CD4-positive, alpha-beta T cell treated with Interleukin-17A for 1 hour (primary cell): Measurements from ENCODE around the gene CLCA2.

ENCODE experiments used
- DNase-seq: peaks from one replicate; pipeline ENCODE4 v3.0.0-alpha.2; 2020

CLCA2 gene

DNA sequence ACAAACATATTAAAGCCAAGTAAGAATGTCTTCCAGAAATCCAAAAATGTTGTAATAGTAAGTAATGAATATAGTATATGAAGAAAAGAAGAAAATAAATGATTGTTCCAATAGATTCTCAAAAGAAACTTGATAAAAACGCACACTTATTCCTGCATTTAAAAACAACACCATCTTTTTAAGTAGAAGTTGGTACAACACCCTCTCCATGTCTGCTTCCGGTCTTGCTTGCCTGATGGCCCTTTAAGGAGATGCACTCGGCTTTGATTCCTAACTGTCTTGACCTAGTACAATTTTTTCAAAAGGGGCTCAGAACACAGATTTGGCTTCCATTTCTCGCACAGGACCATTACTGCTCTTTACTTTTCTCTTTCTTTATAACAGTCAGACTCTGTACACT, 53.7 kb downstream of the CLCA2 start:
- DNase-seq = no peak

GRCh38 chr1:86478416-86479156, 54.6 kb downstream of the CLCA2 start:
- DNase-seq = no peak

- DNase-seq = no peak
These were observed 58.0 kb downstream of the CLCA2 start for GRCh38 chr1:86481966-86482365.

GRCh38 chr1:86487131-86487810, 63.3 kb downstream of the CLCA2 start:
- no peak for DNase-seq

DNA sequence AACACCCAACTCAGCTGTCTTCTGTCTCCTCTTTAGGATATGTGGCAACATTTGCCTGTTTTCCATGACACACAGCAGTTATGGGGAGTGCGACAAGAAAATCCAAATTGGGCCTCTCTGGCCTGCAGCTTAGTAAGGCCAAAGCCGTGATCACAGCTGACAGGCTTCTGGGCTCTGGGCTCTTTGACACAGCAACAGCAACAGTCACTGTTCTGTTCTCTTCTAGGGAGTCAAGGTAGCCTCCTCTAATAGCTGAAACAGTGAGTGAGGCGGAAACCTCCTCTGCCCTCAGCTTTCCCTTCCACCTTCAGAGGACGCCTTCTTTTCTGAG, 63.8 kb downstream of the CLCA2 start:
- DNase-seq = no peak

GRCh38 chr1:86489242-86489878, 65.4 kb downstream of the CLCA2 start:
- DNase-seq = no peak

- DNase-seq = no peak
These were observed 67.4 kb downstream of the CLCA2 start for GRCh38 chr1:86491171-86491950.

- no peak for DNase-seq
These were observed 74.3 kb downstream of the CLCA2 start for GRCh38 chr1:86498281-86498680.

DNA sequence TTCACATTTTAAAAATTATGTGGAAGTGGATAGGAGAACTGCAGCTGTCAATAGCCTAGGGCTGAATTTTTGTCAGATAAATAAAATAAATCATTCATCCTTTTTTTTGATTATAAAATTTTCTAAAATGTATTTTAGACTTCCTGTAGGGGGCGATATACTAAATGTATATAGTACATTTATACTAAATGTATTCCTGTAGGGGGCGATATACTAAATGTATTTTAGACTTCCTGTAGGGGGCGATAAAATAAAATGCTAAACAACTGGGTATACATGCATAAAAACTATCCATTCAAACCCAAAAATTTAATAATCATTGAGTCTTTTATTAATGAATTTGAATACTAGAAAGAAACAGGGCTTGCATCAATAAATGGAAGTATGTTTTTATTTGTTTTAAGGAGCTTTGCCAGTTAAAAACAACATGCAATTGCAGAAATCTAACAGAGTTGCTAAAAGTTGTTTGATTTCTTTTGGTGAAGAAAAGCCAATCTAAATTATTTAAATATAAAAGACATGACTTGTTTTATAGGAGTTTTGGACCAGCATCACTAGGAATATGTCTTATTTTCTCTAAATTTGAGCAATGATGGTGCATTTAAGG, 76.1 kb downstream of the CLCA2 start:
- peak; percentile 77 for DNase-seq

- DNase-seq = no peak
These were observed 76.7 kb downstream of the CLCA2 start for GRCh38 chr1:86500714-86501113.

GRCh38 chr1:86502125-86502646, 78.2 kb downstream of the CLCA2 start:
- peak; percentile 77 for DNase-seq

DNA sequence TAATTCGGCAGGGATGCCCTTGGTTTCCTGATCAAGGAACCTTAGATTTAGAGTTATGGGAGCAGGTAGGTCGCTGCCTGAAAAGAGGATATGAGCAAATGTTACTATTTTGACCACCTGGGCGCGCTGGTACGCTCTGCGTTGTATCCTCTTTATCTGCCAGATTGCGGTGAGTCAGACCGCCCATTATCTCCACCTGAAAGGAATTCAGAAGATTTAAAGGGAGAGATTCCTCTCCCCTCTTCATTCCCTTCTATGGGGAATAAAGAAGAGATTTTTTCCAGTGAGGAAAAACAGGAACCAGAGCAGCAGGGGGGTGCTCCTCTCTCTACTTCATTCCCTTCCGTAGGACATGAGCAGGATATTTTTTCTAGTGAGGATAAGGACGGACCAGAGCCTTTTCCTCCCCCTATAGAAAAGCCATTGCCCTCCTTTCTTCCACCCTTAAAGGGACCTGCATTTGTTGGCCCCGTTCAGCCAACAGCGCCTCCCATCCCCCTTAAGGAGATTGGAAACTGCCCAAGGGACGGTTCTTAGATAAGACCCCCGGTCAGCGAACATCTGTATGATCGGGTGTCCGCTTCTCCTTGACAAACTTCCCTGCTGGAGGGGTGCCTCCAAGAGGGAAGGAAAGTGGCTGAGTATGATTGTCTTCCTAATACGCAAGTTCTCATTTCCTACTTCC, 78.9 kb downstream of the CLCA2 start:
- peak; percentile 27 for DNase-seq

- no peak for DNase-seq
These were observed 79.6 kb downstream of the CLCA2 start for GRCh38 chr1:86503406-86504136.

DNA sequence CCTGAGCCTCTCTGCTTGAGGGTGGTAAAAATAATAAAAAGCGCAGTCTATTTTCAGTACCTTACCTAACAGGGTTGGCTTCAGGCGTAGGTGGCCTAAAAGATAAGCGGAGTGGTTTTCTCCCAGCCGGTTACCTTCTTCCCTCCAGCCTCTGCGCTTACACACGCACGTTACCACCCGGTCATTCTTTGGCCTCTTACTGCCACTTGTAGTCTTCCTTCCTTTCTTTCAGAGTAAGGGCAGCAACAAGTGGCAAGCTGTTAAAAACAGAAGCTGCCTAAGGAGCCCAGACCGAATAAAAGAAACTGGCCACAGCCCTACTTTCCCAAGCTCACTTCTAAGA, 80.1 kb downstream of the CLCA2 start:
- DNase-seq = no peak

GRCh38 chr1:86504895-86505563, 81.1 kb downstream of the CLCA2 start:
- no peak for DNase-seq

DNA sequence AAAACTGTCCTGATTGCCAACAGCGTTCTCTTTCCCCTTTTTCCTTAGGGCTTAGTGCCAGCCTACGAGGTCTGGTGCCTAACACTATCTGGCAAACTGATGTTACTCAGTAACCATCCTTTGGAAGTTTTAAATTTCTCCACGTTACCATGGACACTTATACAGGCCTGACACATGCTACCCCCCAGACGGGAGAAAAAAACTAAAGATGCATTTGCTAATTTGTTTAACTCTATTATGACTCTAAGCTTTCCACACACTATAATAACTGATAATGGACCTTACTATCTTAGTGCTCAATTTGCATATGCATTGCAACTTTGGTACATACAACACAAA, 81.6 kb downstream of the CLCA2 start:
- no peak for DNase-seq
